Measurements from ENCODE around the gene CAMK2B.
"Not testable (repeated sequence)": the region's sequence is repeated elsewhere in the genome, so short reads cannot be mapped to it uniquely, and the experiment has no call there.

CAMK2B gene

DNA sequence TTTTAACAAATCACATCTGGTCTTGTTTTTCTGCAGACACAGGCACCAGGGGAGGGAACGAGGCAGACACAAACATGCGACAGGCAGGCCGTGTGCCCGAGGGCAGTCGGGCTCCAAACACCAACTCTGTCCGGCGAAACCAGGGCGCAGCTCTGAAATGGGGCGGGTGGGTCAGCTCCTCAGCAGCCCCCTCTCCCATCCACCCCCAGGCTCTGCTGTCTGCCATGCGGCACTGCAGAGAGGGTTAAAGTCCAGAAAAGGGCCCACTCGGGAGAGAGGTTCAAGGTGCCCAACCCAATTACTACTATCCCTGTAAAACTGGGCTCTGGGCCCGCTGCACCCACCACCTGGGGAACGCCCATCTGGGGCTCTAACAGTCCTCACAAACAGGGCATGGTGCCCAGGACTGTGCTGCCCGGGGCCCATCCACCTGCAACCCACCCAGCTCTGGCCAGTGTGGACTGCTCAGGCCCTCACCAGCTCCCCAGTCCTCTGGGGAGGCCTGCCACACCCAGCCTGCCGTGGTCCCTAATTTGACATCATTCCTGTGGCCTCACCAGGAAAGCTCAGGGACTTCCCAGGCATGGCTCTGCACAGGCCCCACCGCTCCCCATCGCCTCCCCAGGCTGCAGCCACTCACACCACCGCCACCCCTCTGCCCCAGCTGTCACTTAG is 105.9 kb downstream of the CAMK2B start:
- DNase-seq = no peak

DNA sequence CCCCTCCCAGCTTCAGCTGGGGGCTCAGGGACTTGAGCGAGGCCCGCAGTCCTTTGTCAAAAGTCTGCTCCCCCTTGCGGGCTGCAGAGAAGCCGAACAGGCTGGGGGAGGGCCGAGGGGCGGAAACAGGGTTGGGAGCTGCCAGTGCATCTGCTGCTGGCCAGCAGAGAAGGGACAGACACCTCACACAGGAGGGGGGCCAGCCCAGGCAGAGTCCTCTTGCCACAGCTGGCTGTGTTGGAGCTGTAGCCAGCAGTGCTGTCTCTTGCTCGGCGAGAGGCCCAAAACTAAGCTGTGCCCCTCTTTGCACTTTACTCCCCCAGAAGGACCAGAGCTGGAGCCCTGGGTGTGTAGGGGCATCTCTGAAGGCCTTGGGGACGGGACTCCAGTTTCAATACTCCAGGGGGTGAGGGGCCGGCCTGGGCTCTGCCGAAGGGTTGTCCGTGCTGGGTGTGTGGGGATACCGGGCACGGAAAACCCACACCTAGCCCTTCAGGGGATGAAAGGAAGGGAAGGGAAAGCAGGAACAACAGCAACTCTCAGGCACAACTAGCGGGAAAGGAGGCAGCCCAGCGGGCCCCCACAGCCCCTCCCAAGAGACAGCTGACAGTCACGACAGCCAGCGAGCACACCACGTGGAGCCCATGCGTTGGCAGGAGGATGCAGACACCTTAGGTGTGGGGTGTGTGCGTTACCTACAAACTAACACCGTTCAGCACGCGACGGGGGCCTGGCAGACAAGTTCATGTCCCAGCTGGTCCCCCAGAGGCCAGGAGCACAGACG is 106.8 kb downstream of the CAMK2B start:
- DNase-seq = peak in 1 of 58 donors; percentile 28

DNA sequence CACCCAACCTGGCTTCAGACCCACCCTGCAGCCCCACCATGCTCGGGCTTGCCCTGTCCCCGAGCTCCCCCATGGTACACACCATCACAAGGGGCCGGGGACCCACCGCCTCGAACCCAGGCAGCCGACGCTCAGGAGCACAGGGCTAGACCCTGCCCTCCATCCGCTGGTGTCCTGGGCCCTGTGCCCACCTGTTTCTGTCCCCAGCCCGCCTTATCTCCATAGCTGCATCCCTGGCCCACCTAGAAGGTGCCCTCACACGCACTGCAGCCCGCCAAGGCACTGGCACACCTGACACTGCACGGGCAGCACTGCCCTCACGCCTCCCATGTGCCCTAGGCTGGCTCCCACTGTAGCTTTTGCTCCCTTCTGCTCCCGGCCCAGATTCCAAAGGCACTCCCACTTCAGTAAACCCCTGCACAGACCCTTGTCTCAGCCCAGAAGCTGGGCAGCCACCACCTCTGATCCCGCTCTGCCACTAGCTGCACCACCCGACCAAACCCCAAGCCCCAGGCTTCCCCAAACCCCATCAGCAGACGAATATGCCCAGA is 107.5 kb downstream of the CAMK2B start:
- DNase-seq = no peak

DNA sequence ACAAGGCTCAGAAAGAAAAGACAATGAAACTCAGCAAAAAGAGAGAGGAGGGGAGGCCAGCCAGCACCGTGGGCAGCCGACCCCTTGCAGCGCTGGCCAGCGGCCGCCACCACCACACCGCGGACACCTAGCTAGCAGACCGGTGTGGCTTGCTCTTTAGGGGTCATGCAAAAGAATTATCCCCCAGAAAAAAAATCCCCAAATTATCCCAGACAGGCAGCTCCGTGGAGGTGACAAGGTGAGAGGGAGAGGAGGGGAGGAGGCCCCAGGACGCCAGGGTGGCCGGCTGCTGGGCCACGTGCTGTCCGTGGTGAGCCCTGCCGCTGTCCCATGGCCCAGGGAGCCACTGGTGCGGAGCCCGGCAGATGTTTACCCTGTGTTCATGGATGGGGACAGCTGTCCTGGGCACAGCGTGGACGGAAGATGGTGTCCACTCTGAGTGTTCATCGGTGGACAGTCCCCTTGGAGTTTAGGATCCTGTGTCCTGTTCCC is 108.1 kb downstream of the CAMK2B start:
- DNase-seq = no peak

DNA sequence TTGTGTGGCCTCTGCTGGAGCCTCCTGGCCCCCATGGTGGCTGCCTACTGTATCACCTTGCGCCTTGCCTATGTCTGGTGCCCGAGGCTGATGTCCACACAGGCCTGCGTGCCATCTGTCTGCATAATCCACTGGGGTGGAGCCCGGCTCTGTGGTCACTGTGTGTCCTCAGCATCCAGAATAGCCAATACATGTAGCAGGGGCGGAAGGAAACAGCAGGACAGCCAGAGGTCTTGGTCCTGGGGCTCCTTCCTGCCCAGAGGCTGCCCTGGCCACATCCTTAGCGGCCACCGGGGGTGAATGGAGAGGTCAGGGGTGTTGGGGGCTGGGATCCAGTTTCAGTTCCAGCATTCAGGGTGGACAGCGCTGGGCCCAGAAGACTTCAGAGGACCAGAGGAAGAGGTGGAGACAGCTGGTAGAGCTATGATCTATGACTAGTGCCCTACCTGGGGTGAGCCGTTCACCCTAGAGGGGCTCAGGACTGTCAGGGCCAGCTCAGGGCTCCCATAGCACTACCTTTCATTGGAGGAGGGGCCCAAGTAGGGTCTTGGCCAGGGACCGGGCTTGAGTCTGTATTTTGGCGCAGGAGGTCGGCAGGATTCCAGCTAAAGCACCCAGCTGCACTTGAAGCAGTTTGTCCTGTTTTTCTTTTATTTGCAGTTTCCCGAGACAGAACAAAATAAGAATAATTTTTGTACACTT is 108.7 kb downstream of the CAMK2B start:
- peak in 13 of 58 donors; percentile 15 to 54 (median 32) for DNase-seq

DNA sequence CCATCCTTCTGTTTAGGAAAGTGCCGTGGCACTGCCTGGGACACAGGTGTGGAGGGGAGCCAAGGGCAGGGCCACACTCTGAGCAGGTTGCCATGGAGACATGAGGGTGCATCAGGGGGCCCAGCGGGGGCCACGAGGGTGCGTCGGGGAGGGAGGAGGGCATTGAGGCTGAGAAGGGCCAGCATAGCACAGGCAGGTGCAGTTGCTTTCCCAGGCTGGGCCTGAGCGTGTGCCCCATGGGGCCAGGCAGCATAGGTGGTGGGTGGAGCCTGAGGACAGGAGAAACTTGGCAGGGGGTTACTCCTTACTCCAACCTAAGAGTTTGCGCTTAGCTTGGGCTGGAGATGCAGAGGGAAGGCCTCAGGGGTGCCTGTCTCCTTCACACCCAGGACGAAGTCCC is 109.4 kb downstream of the CAMK2B start:
- DNase-seq = no peak

DNA sequence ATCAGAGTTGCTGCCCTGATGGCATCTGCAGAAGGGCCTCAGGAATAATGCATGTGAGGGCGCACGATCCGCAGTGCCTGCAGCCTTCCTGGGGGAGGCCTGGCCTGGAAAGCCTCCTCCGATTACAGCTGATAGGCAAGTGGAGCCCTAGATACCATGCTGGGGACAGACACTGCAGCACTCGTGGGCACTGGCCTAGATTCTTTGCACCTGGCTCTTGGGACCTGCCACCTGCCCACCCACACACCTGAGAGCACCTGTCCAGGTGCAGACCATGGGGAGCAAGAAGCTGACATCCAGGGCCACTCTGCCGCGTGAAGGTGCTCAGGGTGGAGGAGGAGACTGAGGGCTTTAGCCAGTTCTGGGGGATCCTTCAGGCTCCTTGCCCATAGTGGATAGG is 109.9 kb downstream of the CAMK2B start:
- DNase-seq = no peak

DNA sequence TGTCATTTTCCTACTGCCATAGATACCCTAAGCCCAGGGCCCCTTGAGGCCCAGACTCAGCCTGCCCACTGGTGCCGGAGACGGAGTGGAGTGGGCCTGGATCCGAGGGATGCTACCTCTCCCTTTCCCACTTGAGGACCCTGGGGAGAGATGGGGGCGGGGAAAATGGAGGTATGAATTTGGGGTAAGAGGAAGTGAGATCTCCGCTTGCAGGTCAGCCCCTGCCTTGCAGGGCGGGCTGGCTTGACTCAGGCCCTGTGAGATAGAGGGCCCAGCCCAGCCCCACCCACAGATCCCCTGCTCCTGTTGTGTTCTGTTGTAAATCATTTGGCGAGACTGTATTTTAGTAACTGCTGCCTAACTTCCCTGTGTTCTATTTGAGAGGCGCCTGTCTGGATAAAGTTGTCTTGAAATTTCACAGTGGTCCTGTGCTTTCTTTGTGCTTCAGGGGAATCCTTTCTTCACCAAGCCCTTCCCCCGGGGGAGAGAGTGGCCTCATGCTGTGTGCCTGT is 111.5 kb downstream of the CAMK2B start:
- DNase-seq = no peak

DNA sequence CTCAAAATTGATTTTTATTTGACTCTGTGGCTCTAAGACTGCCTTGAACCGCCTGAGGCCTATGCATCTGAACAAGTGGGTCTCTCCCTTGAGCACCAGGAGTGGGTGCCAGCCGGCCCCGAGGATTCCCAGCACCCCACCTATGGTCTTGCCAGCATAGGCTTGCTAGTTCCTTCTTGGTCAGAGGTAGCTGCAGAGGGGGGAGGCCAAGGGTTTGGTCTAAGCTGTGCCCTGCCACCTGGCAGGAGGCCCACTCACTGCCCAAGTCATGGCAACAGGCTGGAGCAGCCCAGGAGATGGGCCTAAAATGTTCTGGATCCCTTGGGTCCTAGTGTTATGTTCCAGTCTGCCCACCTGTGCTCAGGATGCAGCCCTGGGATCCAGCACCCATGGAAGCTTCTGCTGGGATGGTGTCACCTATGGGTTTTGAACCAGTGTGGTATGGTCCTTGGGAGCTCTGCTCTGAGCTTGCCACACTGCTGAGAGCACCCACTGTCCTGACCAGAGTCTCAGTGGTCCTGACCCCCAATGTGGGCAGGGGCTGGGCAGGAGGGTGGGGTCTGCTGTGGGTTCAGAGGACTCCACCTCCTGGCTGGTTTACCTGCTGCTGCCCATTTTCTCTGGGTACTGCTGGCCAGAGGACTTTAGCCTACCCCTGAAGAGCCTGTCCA is 112.1 kb downstream of the CAMK2B start:
- no peak for DNase-seq

DNA sequence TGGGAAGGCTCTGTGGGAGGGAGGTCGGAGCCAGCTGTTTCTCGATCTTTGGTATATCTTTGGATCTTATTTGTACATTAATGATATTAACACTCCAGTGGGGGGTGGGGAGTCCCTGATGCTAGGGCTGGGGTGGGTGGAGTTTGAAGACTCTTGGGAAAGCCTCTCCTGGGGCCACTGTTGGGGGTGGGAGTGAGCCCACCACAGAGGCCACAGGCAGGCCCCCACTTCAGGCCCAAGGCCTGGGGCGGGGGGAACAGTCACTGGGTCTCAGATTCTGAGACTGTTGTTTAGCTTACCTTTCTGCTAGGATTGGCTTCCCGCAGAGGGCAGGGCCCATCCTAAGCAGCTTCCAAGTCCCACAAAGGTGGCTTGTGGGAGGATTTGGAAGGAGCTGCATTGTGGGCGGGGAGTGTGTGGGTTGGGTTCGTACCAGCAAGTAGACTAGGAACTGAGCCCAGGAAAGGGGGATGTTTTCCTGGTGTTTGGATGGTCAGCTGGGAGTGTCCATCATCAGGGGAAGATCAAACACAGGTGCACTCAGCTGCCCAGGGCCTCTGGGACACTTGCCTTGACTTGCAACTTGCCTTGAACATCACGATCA is 112.7 kb downstream of the CAMK2B start:
- DNase-seq = no peak

DNA sequence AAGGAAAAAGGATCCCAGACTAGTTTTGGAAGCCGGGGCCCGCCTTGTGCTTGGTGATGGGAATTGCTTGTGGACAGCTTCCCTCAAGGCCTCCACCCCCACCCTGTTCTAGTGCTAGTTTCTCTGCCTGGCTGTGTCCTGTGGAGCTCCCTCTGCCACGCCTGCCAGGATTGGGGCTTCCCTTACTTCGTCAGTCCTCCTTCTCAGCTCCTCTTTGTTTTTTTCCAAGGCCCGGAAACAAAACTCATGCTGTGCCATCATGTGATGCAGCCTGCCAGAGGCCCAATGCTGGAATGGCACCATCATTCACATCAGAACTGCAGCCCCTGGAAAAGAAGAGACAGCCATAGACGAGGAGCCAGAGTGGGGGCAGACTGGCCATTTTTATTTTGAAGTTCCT is 113.4 kb downstream of the CAMK2B start:
- peak in 38 of 58 donors; percentile 13 to 79 (median 52) for DNase-seq

DNA sequence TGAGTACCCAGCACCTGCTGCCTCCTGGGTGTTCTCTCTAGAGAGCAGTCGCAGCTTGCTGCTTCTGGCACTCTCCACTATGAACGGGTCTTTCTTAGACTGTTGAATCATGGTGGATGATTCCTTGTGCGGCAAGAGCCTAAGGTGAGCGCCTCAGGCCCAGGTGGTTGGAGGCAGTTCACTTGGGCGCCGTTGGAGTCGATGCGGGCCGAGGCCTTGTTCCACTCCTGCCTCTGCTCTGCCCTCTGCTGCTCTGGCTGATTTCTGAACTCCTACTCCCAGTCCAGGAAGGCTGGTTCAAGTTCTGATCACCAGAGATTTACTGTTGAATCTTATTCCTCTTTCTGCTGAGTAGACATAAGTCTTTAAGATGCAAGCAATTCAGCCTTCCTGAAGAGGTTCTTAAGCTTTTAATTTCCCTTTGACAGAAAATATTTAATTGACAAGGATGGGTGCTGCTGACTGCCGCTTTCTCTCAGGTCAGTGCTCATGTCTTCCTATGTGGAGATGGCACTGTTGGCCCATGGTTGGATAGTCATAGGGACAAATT is 114.2 kb downstream of the CAMK2B start:
- no peak for DNase-seq

DNA sequence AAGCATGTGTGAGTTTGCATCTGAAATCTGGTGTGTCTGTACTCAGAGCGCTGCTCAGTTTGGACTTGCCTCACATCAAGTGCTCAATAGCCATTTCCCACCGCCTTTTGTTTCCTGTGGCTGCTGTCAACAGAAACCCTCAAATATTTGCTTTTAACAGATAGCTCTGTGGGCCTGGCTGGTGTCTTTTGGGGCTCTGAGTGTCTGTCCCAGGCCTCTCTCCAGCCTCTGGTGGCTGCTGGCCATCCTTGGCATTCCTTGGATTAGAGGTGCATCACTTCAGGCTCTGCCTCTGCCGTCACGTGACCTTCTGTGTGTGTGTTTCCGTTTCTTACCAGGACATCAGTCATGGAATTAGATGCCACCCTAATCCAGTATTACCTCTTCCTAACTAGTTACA is 115.3 kb downstream of the CAMK2B start:
- DNase-seq = peak in 1 of 58 donors; percentile 54

DNA sequence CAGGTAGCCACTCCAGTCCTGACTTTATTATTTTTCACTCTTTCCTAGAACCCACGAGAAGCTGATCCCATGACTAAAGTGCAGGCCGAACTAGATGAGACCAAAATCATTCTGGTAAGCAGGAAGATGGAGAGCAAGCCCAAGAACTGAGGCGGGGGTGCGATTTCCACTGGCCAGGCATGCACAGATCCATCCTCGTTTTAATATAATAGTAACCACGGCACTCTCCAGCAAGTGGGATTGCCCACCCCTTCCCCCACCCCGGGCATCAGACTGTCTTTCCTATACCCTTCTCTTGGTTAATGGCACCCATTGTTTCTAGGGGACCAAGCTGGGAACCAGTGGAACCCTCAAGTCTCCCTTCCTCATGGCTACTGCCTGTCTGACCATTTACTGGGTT is 117.3 kb downstream of the CAMK2B start:
- no peak for DNase-seq

DNA sequence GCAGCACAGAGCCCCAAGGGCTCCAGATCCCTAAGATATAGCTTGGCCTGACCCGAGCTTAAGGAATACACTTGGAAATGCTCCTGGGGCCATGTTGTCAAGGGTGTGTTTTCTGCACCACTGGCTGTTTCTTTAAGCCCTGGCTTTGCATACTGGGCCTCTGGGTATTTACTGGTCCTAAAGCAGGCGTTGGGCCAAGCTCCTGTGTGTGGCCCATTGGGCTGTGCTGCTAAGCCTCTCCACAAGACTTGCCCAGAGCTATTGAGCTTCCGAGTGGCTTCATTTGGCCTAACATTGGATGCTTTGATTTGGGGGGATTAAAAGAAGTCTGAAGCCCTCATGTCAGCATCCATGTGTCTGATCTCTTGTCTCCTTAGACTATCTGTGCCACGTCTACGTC is 119.4 kb downstream of the CAMK2B start:
- no peak for DNase-seq

DNA sequence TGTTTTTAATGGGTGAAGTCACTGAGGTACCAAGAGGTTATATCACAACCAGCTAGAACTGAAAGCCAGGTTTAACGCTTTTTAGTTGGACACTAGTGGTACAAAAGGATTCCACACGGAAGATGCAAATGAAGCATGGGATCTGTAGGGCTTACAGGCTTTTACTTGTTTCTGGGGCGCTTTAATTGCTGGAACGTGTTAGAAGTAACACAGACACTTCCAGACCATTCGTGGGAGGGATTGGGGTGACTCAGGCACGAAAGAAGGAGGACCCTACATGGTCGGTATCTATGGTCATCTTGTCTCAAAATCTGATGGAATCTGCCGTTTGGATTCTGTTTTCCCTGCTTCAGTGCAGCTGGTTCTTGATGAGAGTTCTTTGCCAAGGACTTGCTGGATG is 123.6 kb downstream of the CAMK2B start:
- DNase-seq = no peak

DNA sequence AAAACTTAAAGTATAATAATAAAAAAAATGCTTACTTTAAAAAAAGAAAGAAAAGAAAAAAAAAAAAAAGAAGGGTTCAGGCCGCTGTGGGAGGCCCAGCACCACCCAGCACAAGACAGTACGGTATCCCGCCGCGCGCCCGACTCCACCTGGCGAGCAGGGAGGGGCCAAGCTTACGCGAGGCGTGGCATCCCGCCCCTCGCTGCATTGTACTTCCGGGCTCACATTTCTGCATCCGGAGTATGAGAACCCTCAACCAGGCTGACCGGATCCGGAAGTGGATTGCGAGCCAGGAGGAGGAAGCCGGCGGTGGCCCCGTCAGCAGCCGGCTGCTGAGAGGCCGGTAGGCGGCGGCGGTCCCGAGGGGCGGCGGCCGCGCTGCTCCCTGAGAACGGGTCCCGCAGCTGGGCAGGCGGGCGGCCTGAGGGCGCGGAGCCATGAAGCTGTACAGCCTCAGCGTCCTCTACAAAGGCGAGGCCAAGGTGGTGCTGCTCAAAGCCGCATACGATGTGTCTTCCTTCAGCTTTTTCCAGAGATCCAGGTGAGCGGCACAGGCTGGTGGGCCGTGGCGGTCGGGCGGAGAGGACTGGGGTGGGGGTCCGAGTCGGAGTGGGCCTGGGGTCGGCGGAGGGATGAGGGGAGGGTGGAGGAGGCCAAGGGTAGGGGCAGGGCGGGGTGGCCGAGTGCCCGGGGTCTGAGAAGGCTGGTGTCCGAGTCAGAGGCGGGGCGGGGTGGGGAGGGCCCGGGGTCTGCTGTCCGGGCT is 124.5 kb downstream of the CAMK2B start, which contains the start of gene YKT6:
Gene YKT6, plus strand, starts transcription at position 280 of the 763 bp plus-strand sequence. Its CDS starts 158 bp downstream, at position 438.
- peak; percentile 42 to 97 (median 88) for DNase-seq

DNA sequence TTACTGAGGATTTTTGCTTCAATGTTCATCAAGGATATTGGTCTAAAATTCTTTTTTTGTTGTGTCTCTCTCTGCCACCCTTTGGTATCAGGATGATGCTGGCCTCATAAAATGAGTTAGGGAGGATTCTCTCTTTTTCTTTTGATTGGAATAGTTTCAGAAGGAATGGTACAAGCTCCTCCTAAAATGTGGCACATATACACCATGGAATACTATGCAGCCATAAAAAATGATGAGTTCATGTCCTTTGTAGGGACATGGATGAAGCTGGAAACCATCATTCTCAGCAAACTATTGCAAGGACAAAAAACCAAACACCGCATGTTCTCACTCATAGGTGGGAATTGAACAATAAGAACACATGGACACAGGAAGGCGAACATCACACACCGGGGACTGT is 125.2 kb downstream of the CAMK2B start:
- not testable (repeated sequence) for DNase-seq

DNA sequence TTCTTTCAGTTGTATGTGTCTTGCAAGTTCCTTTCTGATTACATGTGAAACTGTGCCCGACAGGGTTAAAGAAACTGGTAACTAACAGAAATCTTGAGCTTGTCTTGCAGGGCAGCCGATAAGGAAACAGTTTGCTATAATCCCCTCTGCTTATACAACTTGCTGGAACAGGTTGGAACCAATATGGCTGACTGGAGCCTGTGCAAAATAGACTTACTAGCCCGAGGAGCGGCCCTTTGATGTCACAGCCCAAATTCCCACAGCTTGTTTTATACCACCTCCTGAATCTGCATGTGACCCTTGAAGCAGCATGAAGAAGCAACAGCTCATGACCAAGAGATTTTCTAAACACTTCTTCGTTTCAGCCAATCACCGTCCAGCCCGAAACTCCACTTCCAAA is 127.9 kb downstream of the CAMK2B start:
- DNase-seq = no peak
